ENCODE measurements around the gene ZNF865.

Gene ZNF865

GRCh38 chr19:55588738-55589137 is 16.7 kb upstream of the ZNF865 start:
- DNase-seq = no peak

GRCh38 chr19:55590109-55590508 is 15.3 kb upstream of the ZNF865 start:
- DNase-seq = no peak

GRCh38 chr19:55590617-55591016 is 14.8 kb upstream of the ZNF865 start:
- peak; percentile 7 for DNase-seq

- no peak for DNase-seq
Observed at GRCh38 chr19:55591555-55591954, 13.9 kb upstream of the ZNF865 start.

GRCh38 chr19:55592391-55593090 is 12.9 kb upstream of the ZNF865 start:
- DNase-seq = no peak

- no peak for DNase-seq
Observed at GRCh38 chr19:55593096-55593772, 12.2 kb upstream of the ZNF865 start.

- DNase-seq = no peak
Observed at GRCh38 chr19:55594996-55595545, 10.4 kb upstream of the ZNF865 start.

- DNase-seq = no peak
Observed at GRCh38 chr19:55596304-55596703, 9.1 kb upstream of the ZNF865 start.

- no peak for DNase-seq
Observed at GRCh38 chr19:55597501-55597921, 7.9 kb upstream of the ZNF865 start.

GRCh38 chr19:55598034-55598433 is 7.4 kb upstream of the ZNF865 start:
- no peak for DNase-seq

GRCh38 chr19:55598719-55599467 is 6.6 kb upstream of the ZNF865 start:
- peak; percentile 90 for DNase-seq

- peak; percentile 97 for DNase-seq
Observed at GRCh38 chr19:55599468-55599841, 6.0 kb upstream of the ZNF865 start, which contains the start of gene FIZ1. FIZ1 (minus strand) TSS chr19:55599517; CDS start chr19:55597865, 1,652 bp downstream.

GRCh38 chr19:55599842-55600661 is 5.4 kb upstream of the ZNF865 start, which contains the start of gene ZNF524:
ZNF524 (plus strand) TSS chr19:55600288; CDS start chr19:55602113, 1,825 bp downstream.
- peak; percentile 85 for DNase-seq

GRCh38 chr19:55600662-55601028 is 4.8 kb upstream of the ZNF865 start:
- no peak for DNase-seq

- DNase-seq = no peak
Observed at GRCh38 chr19:55601084-55601483, 4.4 kb upstream of the ZNF865 start.

GRCh38 chr19:55602104-55603001 is 3.1 kb upstream of the ZNF865 start:
- DNase-seq = no peak

- no peak for DNase-seq
Observed at GRCh38 chr19:55603115-55603514, 2.3 kb upstream of the ZNF865 start.

GRCh38 chr19:55603581-55604292 is 1.7 kb upstream of the ZNF865 start:
- no peak for DNase-seq

- peak; percentile 99 for DNase-seq
Observed at GRCh38 chr19:55605207-55605636, 225 bp upstream of the ZNF865 start.

- no peak for DNase-seq
Observed at GRCh38 chr19:55606471-55606787, 982 bp downstream of the ZNF865 start.

GRCh38 chr19:55606817-55607216 is 1.4 kb downstream of the ZNF865 start:
- no peak for DNase-seq
